HUDEP-2 (cell line): Measurements from ENCODE around the gene SLC9C2.
"Not testable (repeated sequence)": the region's sequence is repeated elsewhere in the genome, so short reads cannot be mapped to it uniquely, and the experiment has no call there.

ENCODE experiments used
- DNase-seq, 76 experiments: peaks; one replicate each; lab custom pipeline; 2025; ENCODE audit not compliant: unreplicated experiment in 76 of 76; lab: John Stamatoyannopoulos, UW

Gene SLC9C2

GRCh38 chr1:173580658-173581057 is 22.2 kb downstream of the SLC9C2 start:
- DNase-seq, result peak in 1 of 76 experiments; percentile 1

DNA sequence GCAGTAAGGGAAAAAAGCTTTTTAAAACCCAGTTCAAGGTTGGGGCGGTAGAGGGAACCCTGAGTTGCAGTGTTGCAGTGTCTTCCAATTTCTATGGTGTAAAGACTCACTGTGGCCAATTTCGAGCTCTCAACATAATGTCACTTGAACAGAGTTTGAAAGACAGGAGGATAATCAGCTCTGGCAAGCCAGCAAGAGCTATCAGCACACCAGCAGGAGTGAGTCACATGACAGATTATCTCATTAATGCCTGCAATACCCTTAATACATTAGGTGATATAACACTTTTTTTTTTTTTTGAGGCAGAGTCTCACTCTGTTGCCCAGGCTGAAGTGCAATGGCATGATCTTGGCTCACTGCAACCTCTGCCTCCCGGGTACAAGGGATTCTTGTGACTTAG is 22.8 kb downstream of the SLC9C2 start:
- DNase-seq, result peak in 46 of 76 experiments; percentile 1 to 74 (median 20)

- DNase-seq, result no peak
These were observed 29.3 kb downstream of the SLC9C2 start for GRCh38 chr1:173573596-173573995.

- no peak for DNase-seq
These were observed 30.5 kb downstream of the SLC9C2 start for GRCh38 chr1:173572201-173572873.

DNA sequence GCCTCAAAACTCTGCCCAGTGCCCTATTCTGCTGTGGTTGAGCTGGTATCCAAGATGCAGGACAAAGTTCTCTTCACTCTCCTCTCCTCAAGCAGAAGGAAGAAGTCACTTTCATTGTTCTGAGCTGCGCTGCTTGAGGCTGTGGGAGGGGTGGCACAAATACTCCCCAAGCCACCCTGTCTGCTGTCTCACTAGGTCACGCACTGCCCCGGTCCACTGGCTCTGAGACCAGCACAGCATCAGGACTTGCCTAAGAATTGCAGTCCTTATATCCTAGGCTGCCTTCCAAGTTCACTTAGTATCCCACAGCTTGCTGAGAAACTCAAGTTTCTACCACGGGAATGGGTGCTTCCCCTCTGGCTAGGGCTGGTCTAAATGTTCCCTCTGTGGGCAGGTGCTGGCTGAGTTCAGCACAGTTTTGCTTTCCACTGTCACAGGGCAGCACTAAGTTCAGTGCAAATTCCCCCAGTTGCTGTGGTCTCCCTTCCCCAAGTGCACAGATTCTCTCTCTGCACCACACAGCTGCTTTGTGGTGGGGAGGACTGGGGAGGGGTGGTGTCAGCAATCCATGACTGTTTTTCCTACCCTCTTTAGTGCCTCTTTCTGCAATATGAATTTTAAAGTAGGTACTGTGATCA is 32.4 kb downstream of the SLC9C2 start:
- no peak for DNase-seq

- no peak for DNase-seq
These were observed 34.4 kb downstream of the SLC9C2 start for GRCh38 chr1:173568483-173568882.

GRCh38 chr1:173563846-173564245 is 39.0 kb downstream of the SLC9C2 start:
- DNase-seq, result not testable (repeated sequence)

DNA sequence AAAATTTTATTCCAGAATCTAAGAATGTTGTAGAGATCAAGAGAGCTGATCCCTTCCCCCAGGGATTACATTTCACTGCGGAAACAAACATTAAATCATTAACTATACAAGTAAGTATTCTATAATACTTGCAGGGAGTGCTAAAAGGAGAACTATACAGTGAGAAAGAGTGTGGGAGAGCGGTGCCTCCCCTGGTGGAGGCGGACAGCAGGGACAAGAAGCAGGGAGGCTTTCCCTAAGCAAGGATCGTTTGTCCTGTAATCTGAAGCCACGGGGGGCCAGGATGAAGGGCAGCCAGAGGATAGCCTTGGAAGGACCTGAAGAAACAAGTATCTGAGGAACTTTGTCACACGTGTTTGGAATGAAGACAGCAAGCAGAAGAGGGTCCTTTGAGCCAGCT is 40.1 kb downstream of the SLC9C2 start:
- no peak for DNase-seq

DNA sequence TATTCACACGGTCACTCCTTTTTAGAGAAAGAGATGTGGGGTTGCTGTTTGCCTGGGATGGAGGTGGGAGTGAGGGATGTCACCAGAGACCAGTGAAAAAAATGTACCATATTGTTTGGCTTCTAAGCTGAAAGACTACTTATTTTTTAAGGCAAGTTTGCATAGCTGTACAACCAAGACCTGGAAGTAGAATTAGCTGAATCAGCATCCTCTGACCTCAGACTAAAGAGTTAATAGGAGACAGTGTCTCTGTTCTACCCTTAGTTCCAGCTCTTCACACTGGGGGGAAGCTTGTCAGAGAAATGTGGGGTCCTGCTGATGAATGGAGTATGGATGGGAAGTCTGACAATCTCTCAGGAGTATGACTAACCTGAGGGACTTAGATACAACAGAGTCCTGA is 41.6 kb downstream of the SLC9C2 start:
- DNase-seq, result no peak

GRCh38 chr1:173560285-173560880 is 42.5 kb downstream of the SLC9C2 start:
- DNase-seq, result no peak

- DNase-seq, result peak in 1 of 76 experiments; percentile 4
These were observed 47.1 kb downstream of the SLC9C2 start for GRCh38 chr1:173555651-173556305.

- DNase-seq, result no peak
These were observed 48.2 kb downstream of the SLC9C2 start for GRCh38 chr1:173554541-173555250.

- DNase-seq, result peak in 1 of 76 experiments; percentile 5
These were observed 48.8 kb downstream of the SLC9C2 start for GRCh38 chr1:173554089-173554488.

DNA sequence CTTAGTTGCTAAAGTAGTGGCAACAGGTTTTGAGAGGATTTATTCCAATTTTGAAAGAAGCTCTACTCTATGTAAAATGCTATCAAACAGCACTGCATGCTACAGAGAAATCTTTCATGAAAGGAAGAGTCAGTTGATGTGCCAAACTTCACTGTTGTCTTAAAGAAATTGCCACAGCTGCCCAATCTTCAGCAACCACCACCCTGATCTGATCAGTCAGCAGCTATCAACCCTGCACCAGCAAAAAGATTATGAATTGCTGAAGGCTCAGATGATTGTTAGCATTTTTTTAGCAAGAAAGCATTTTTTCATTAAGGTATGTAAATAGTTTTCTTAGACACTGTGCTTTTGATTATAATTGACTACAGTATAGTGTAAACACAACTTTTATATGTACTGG is 49.6 kb downstream of the SLC9C2 start:
- peak in 31 of 76 experiments; percentile 1 to 47 (median 23) for DNase-seq

DNA sequence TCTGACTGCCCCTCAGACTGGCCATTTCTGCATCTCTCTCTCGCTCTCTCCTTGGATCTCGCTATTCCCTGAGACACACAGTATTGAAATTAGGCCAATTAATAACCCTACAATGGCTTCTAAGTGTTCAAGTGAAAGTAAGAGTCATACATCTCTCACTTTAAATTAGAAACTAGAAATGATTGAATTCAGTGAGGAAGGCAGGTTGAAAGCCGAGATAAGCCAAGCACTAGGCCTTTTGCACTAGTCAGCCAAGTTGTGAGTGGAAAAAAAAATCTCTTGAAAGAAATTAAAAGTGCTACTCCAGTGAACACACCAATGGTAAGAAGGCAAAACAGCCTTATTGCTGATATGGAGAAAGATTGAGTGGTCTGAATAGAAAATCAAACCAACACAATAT is 51.2 kb downstream of the SLC9C2 start:
- DNase-seq, result no peak

- DNase-seq, result no peak
These were observed 53.1 kb downstream of the SLC9C2 start for GRCh38 chr1:173549813-173550212.

DNA sequence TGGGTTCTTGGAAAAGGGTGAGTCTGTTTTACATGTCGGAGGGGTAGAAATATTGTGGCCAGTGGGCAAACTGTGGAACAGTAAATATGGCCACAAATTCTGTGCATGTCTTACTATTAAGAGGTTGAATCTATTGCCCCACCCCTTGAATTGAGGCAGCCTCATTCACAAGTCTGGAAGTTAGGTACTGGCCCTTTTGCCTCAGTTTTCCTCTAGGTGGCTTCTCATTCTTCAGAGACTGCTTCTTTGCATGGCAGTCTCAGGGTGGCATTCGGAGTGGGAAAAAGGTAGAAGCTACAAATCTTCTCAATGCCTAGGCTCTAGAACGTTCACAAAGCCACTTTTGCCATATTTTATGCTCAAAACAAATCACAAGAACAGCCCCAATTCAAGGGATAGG is 57.2 kb downstream of the SLC9C2 start:
- DNase-seq, result peak in 1 of 76 experiments; percentile 14

- DNase-seq, result no peak
These were observed 66.6 kb downstream of the SLC9C2 start for GRCh38 chr1:173536223-173536622.

DNA sequence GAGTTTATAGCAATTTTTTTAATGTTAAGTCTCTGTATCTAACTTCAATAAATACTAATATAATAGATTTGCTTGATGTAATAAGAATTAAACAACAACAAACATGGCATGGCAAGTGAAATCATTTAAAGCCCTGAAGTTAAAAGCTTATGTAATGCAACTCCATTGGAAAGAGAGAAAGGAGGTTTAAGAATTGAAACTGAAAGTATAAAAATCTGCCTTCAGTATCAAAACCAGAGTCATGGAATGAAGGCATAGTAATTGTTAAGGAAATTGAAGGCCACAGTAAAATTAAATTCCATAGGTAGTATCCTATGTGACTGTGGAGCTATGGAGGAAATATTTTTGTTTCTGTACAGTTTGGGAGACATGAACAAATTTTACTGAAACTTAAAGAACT is 70.6 kb downstream of the SLC9C2 start:
- no peak for DNase-seq

DNA sequence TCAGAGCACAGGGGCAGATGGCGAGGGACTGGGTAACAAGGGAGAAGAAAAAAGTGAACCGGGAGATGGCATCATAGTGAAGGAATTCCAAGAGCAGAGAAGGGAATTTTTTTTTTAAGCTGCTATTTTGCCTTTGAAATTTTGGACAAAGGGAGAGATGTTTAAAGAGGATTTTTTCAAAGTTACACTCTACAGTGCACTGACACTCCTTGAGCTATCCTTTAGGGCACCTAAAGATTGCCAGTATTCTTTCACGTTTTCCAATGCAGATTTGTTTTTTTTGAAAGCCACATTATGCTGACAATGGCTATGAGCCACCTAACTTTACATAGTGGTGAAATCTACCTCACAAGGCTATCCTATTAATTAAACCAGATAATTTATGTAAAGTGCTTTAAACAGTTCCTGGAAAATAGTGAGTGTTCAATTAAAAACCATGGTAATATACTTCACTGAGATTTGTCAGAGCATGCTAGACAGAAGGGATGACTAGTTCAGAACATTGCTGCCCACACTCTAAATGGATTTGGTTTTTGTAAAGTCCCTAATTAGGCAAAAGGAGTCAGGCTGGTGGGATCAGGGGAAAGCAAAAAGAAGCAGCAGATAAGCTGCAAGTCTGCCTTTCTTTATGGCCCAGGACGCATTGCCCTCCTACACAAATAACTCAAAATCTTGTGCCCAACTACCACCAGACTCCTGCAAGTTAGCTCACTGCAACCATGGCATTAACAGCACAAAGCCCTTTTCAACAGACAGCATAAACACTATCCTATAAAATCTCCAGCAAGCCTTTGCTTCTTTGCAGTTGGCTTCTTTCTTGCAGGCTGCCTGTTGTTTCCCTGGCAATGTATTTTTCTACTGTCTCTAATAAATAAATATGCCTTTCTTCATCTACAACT is 71.8 kb downstream of the SLC9C2 start:
- DNase-seq, result no peak
